ENCODE measurements around the gene AMHR2. TPM values are rescaled to one million over a fixed set of nuclear protein-coding genes. Genes with fewer than 3 reads are reported as not detected.

The AMHR2 gene
- total and polyA plus RNA-seq, 2 of the 4 experiments (the other 2 are of a cell fraction): not detected

DNA sequence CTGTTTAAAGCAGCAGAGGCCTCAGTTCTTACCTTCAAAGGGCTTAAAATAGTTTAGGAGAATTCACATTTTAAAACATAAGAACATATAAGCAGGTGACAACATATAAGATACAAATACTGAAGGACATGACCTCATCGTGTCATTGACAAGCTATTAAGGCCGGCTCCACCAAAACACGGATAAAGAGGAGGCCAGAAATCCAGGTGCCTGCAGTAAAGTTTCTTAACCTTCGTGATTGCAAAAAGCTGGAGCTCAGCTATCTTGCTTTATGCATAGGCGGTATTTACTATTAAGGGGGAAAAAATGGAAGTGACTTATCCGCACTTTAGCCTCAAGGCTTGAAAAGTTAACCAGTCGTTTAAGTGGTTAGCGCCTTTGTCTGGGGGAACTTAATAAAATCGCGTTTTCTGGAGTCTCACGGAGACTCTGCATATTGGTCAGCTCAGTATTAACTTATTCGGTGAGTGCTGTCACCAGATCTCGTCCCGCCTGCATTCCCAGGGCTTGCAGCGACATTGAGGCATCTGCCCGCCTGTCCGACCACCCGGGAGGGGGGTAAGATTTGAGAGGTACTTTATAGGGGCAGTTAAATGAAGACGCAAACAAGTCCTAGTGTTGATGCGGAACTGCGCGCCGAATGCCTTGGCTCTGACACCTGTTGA, 44.8 kb upstream of the AMHR2 start:
- Histone ChIP-seq H4K20me1 (ENCODE audit: insufficient read depth, low read length) (peaks cover 13% of the 10 kb centered on the region; the same call in 1 of the 2 replicates), H3K9me1 (ENCODE audit: insufficient read depth, low read length) (peaks cover 16% of the 10 kb centered on the region), H3K9me3 (ENCODE audit: control insufficient read depth, insufficient read depth, low read length) (no peaks in the 10 kb centered on the region), H3K56ac (ENCODE audit: extremely low read depth, insufficient read depth, low read length) (peak overlapping the region; percentile 98), H2AK9ac (replicated peaks; ENCODE audit: low read depth, low read length, poor library complexity) (peak overlapping the region; percentile 99), H4K5ac (ENCODE audit: low read depth, low read length) (peak overlapping the region; percentile 91), H3K36me3 (ENCODE audit: control insufficient read depth, insufficient read depth, low read length) (peaks cover 17% of the 10 kb centered on the region), H3K27ac (ENCODE audit: insufficient read depth, low read length) (peak overlapping the region; percentile 96), H2BK120ac (ENCODE audit: low read depth, low read length) (peak overlapping the region; percentile 83), H2BK15ac (ENCODE audit: low read depth, low read length) (peak overlapping the region; percentile 84; the same call in 1 of the 3 replicates), H3K79me1 (ENCODE audit: low read depth in 1 of 2, low read length in 2 of 2) (peaks cover 17 to 24% of the 10 kb centered on the region in 2 experiments), H3K18ac (ENCODE audit: low read depth, low read length) (peak overlapping the region; percentile 70), H2AK5ac (ENCODE audit: low read depth, low read length) (peak overlapping the region; percentile 100), H4K8ac (ENCODE audit: low read depth in 2 of 2, low read length in 2 of 2) (peak overlapping the region; percentile 99 to 100), H3K4me3 (ENCODE audit: insufficient read depth, low read depth, low read length) (peak overlapping the region; percentile 44), H3K9ac (ENCODE audit: low read depth, low read length) (peak overlapping the region; percentile 82), H3K4ac (ENCODE audit: low read depth, low read length) (peak overlapping the region; percentile 99), H2BK20ac (ENCODE audit: low read depth, low read length) (peak overlapping the region; percentile 28), H3K4me1 (ENCODE audit: control insufficient read depth, insufficient read depth, low read length) (peaks cover 16% of the 10 kb centered on the region), H3K14ac (replicated peaks; ENCODE audit: low read depth, low read length) (peak overlapping the region; percentile 100), H3K23ac (ENCODE audit: low read depth, low read length) (peak overlapping the region; percentile 99), H3K4me2 (ENCODE audit: low read depth, low read length) (peak overlapping the region; percentile 71), H4K91ac (ENCODE audit: insufficient read depth, low read depth, low read length) (peak overlapping the region; percentile 99), H2BK5ac (ENCODE audit: low read depth, low read length, poor library complexity, severe bottlenecking) (peak overlapping the region; percentile 96), H3K27me3 (ENCODE audit: control insufficient read depth, insufficient read depth, low read length) (no peaks in the 10 kb centered on the region), H2AFZ (replicated peaks; ENCODE audit: low read length, poor library complexity) (peak overlapping the region; percentile 92)
- dilution Hi-C loops (cut with HindIII; ENCODE audit: low sequenced_read_pairs, unreplicated experiment) (no loop called here), in situ Hi-C loops (cut with MboI; ENCODE audit: low sequenced_read_pairs) (no loop called here), intact Hi-C loops (cut with micrococcal nuclease) (no loop called here)
- ChIA-PET POLR2A (ENCODE audit: unreplicated experiment) (no interaction called here), CTCF (interaction anchor here (1.0 to 1.1 kb wide), 2 partner anchors 26 to 1354 kb away, joined by 3 to 4 read pairs; no protein-coding TSS in a partner anchor)
- no TSS peak for BruUV-seq (replicated peaks)
- WGBS, 2 experiments (ENCODE audit: extremely low coverage in 2 of 2, insufficient read length in 1 of 2): 7% methylated on average over 16 of the region's 23 CpGs; no CpG with 5 or more reads in 1 of the 2 experiments
- no peak for ATAC-seq (ENCODE audit: low read depth)
- DNase-seq: no peak
- no peak for TF ChIP-seq SMC3 (IDR thresholded peaks at IDR 0.05; ENCODE audit: low read depth, low read length)
- no peak for TF ChIP-seq CTCF (conservative IDR thresholded peaks at IDR 0.05; ENCODE audit: low read depth, low read length)
- TF ChIP-seq CEBPB (IDR thresholded peaks at IDR 0.05; ENCODE audit: low read depth, low read length): no peak
- TF ChIP-seq MAFK (IDR thresholded peaks at IDR 0.05; ENCODE audit: low read depth, low read length): no peak
- TF ChIP-seq MXI1 (IDR thresholded peaks at IDR 0.05; ENCODE audit: borderline replicate concordance, low read depth, low read length): no peak
- no peak for TF ChIP-seq RAD21 (IDR thresholded peaks at IDR 0.05; ENCODE audit: low read length)
- TF ChIP-seq RFX5 (IDR thresholded peaks at IDR 0.05; ENCODE audit: low read depth, low read length): no peak
- TF ChIP-seq, protein P1, sequence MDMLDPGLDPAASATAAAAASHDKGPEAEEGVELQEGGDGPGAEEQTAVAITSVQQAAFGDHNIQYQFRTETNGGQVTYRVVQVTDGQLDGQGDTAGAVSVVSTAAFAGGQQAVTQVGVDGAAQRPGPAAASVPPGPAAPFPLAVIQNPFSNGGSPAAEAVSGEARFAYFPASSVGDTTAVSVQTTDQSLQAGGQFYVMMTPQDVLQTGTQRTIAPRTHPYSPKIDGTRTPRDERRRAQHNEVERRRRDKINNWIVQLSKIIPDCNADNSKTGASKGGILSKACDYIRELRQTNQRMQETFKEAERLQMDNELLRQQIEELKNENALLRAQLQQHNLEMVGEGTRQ (IDR thresholded peaks at IDR 0.05; ENCODE audit: low read depth, low read length): no peak
- TF ChIP-seq CHD1 (IDR thresholded peaks at IDR 0.05; ENCODE audit: low read depth, low read length): no peak
- no peak for TF ChIP-seq POLR2A (IDR thresholded peaks at IDR 0.05; ENCODE audit: low read depth, low read length)
- TF ChIP-seq, protein P2, sequence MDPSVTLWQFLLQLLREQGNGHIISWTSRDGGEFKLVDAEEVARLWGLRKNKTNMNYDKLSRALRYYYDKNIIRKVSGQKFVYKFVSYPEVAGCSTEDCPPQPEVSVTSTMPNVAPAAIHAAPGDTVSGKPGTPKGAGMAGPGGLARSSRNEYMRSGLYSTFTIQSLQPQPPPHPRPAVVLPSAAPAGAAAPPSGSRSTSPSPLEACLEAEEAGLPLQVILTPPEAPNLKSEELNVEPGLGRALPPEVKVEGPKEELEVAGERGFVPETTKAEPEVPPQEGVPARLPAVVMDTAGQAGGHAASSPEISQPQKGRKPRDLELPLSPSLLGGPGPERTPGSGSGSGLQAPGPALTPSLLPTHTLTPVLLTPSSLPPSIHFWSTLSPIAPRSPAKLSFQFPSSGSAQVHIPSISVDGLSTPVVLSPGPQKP (IDR thresholded peaks at IDR 0.05; ENCODE audit: borderline replicate concordance, low read depth, low read length): no peak
- no peak for TF ChIP-seq MAZ (IDR thresholded peaks at IDR 0.05; ENCODE audit: borderline replicate concordance, low read depth, low read length)
- TF ChIP-seq NFE2L2 (IDR thresholded peaks at IDR 0.05; ENCODE audit: low read depth, low read length): no peak
- TF ChIP-seq RCOR1 (IDR thresholded peaks at IDR 0.05; ENCODE audit: insufficient replicate concordance, low read length): no peak
- no peak for TF ChIP-seq FOS (IDR thresholded peaks at IDR 0.05; ENCODE audit: low read depth, low read length)

All from IMR-90 (cell line).